ENCODE data around the gene DIAPH3. TPM values are rescaled to one million over a fixed set of nuclear protein-coding genes. Genes with fewer than 3 reads are reported as not detected.

Gene DIAPH3
- total RNA-seq, 1 donor from 2014 or later: 8.7 TPM

- no peak for DNase-seq (ENCODE audit: low read depth in 2 of 2)
Measured at GRCh38 chr13:60028021-60028420, 135.7 kb downstream of the DIAPH3 start.

GRCh38 chr13:60026286-60026685, 137.4 kb downstream of the DIAPH3 start:
- no peak for DNase-seq (ENCODE audit: low read depth in 2 of 2)

GRCh38 chr13:60020288-60020687, 143.4 kb downstream of the DIAPH3 start:
- no peak for DNase-seq (ENCODE audit: low read depth in 2 of 2)

- DNase-seq (ENCODE audit: low read depth in 2 of 2): no peak
Measured at GRCh38 chr13:60019119-60019993, 144.4 kb downstream of the DIAPH3 start.

- DNase-seq (ENCODE audit: low read depth in 2 of 2): no peak
Measured at GRCh38 chr13:60018536-60018935, 145.2 kb downstream of the DIAPH3 start.

GRCh38 chr13:60016229-60016628, 147.5 kb downstream of the DIAPH3 start:
- DNase-seq (ENCODE audit: low read depth in 2 of 2): no peak

- no peak for DNase-seq (ENCODE audit: low read depth in 2 of 2)
Measured at GRCh38 chr13:60013166-60013565, 150.6 kb downstream of the DIAPH3 start.

- no peak for DNase-seq (ENCODE audit: low read depth in 2 of 2)
Measured at GRCh38 chr13:60012488-60012887, 151.2 kb downstream of the DIAPH3 start.

- DNase-seq (ENCODE audit: low read depth in 2 of 2): no peak
Measured at GRCh38 chr13:60009300-60010253, 154.2 kb downstream of the DIAPH3 start.

- DNase-seq (ENCODE audit: low read depth in 2 of 2): no peak
Measured at GRCh38 chr13:60001889-60002288, 161.8 kb downstream of the DIAPH3 start.

GRCh38 chr13:60000976-60001375, 162.8 kb downstream of the DIAPH3 start:
- DNase-seq (ENCODE audit: low read depth in 2 of 2): no peak

GRCh38 chr13:60000081-60000480, 163.6 kb downstream of the DIAPH3 start:
- no peak for DNase-seq (ENCODE audit: low read depth in 2 of 2)

GRCh38 chr13:59997976-59998375, 165.8 kb downstream of the DIAPH3 start:
- DNase-seq (ENCODE audit: low read depth in 2 of 2): no peak

GRCh38 chr13:59996461-59996980, 167.2 kb downstream of the DIAPH3 start:
- DNase-seq (ENCODE audit: low read depth in 2 of 2): no peak

GRCh38 chr13:59991395-59991794, 172.3 kb downstream of the DIAPH3 start:
- no peak for DNase-seq (ENCODE audit: low read depth in 2 of 2)

GRCh38 chr13:59982631-59983382, 180.9 kb downstream of the DIAPH3 start:
- peak in 1 of 2 donors; percentile 17 for DNase-seq (ENCODE audit: low read depth in 2 of 2)

GRCh38 chr13:59979589-59979988, 184.1 kb downstream of the DIAPH3 start:
- DNase-seq (ENCODE audit: low read depth in 2 of 2): no peak

GRCh38 chr13:59978862-59979261, 184.9 kb downstream of the DIAPH3 start:
- DNase-seq (ENCODE audit: low read depth in 2 of 2): no peak

GRCh38 chr13:59976856-59977255, 186.9 kb downstream of the DIAPH3 start:
- no peak for DNase-seq (ENCODE audit: low read depth in 2 of 2)

GRCh38 chr13:59975807-59976435, 187.8 kb downstream of the DIAPH3 start:
- no peak for DNase-seq (ENCODE audit: low read depth in 2 of 2)

GRCh38 chr13:59970847-59971246, 192.9 kb downstream of the DIAPH3 start:
- no peak for DNase-seq (ENCODE audit: low read depth in 2 of 2)
